Right lobe of liver (tissue), 6 donors: Measurements from ENCODE around the gene TXNDC5. TPM values are rescaled to one million over a fixed set of nuclear protein-coding genes. Genes with fewer than 3 reads are reported as not detected.

Experiments used
- ATAC-seq, 4 donors: fragments of 200-7000 bp; cut with Tn5 transposase; one replicate each; pipeline ENCODE4 v1.9.1; 2020; ENCODE audit warnings: mild to moderate bottlenecking in 4 of 4, moderate library complexity in 4 of 4
- DNase-seq, 3 donors: peaks; one replicate each; pipeline ENCODE4 v3.0.0-alpha.2; 2020
- H3K27ac ChIP-seq, 3 donors: fragments of 200-600 bp; one replicate each; pipeline ENCODE4 v1.8.0; 2022
- H3K27me3 ChIP-seq, 2 donors: fragments of 200-600 bp; one replicate each; pipeline ENCODE4 v1.8.0; 2022
- H3K36me3 ChIP-seq, 4 donors: fragments of 200-600 bp; sonication (generic) in 1 of 4; one replicate each; pipeline versions ENCODE4 v1.5.1 to v1.8.0; 2017 to 2022; ENCODE audit warnings: control low read depth in 1 of 4
- H3K4me1 ChIP-seq, 4 donors: fragments of 200-600 bp; sonication (generic) in 1 of 4; one replicate each; pipeline versions ENCODE4 v1.5.1 to v1.8.0; 2017 to 2022; ENCODE audit warnings: control low read depth in 1 of 4
- H3K4me3 ChIP-seq, 3 donors: fragments of 200-600 bp; one replicate each; pipeline ENCODE4 v1.8.0; 2022
- H3K9me3 ChIP-seq, 4 donors: fragments of 200-600 bp; sonication (generic) in 1 of 4; one replicate each; pipeline versions ENCODE4 v1.5.1 to v1.8.0; 2017 to 2022; ENCODE audit warnings: control low read depth in 1 of 4
- POLR2A ChIP-seq: fragments of 450-650 bp; IDR thresholded peaks from one replicate; pipeline ENCODE4 v1.6.1; 2017; ENCODE audit warnings: antibody characterized with exemption, mild to moderate bottlenecking
- WGBS: methylation state at CpG from one replicate; pipeline ENCODE4 v1.1.6; 2018; ENCODE audit warnings: low coverage, low lambda C conversion rate; ENCODE audit not compliant: insufficient coverage; ENCODE audit errors: missing lambda C conversion rate; 5-methylcytosine and 5-hydroxymethylcytosine counted together
- intact Hi-C, 2 donors: fragments of 100-400 bp; cut with DNase I; formaldehyde crosslinking; loops; one replicate each; pipeline versions ENCODE4 v1.11.2 to v1.14.1; 2022
- total RNA-seq, 6 experiments: library from RNA; depleted of rRNA in 2 of 6; stranded (reverse); fragments of >200 nt in 2 of 6; fragmentation: NEBNext Ultra II Directional in 3 of 6; extraction: Animal tissue kit (Norgen Biotek cat#: 25700) in 3 of 6; gene quantifications; one replicate each; pipeline versions ENCODE4 v1.1.0 to v1.2.4, GENCODE V29; 2016 to 2023
- TF ChIP-seq, protein P1 (sequence below), 4 donors: fragments of 200-600 bp in 3 of 4; fragments of 450-650 bp in 1 of 4; IDR thresholded peaks; one replicate each; pipeline versions ENCODE4 v1.5.1 to v1.8.0; 2016 to 2022; ENCODE audit warnings: antibody characterized with exemption in 4 of 4, mild to moderate bottlenecking in 2 of 4
- donor health status: DM: no; HTN: yes; CAD: no.
- donor health status: DM: no; HTN: no; CAD: no.
- donor health status: DM: no; HTN: no; CAD: no.
- donor health status: DM: no; HTN: yes; CAD: no.
- donor health status: DM: no; HTN: yes; CAD: no.

The TXNDC5 gene
- total RNA-seq, 6 experiments from 2014 or later, result 87.9 to 187 (median 133) TPM

DNA sequence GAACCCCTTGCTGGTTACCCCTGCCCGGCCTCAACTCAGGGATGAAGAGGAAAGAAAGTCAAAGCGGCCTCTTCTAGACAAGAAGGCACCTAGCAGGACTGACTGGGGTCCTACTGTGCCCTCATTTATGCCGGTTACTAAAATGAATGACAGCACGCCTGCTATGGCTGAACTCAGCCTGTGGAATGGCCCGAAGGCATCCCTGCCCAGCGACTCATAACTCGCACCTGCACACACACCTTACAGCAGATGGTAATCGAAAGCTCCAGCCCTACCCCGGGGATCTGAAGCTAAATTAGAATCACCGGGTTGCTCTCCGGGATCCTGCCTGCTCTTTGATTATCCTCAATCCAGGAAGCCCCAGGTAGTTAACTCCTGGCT is 747 bp upstream of the TXNDC5 start:
- H3K27me3 ChIP-seq, result no peaks in the 10 kb centered on the region
- TF ChIP-seq, protein P1, sequence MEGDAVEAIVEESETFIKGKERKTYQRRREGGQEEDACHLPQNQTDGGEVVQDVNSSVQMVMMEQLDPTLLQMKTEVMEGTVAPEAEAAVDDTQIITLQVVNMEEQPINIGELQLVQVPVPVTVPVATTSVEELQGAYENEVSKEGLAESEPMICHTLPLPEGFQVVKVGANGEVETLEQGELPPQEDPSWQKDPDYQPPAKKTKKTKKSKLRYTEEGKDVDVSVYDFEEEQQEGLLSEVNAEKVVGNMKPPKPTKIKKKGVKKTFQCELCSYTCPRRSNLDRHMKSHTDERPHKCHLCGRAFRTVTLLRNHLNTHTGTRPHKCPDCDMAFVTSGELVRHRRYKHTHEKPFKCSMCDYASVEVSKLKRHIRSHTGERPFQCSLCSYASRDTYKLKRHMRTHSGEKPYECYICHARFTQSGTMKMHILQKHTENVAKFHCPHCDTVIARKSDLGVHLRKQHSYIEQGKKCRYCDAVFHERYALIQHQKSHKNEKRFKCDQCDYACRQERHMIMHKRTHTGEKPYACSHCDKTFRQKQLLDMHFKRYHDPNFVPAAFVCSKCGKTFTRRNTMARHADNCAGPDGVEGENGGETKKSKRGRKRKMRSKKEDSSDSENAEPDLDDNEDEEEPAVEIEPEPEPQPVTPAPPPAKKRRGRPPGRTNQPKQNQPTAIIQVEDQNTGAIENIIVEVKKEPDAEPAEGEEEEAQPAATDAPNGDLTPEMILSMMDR (IDR thresholded peaks at IDR 0.05), result no peak
- TF ChIP-seq POLR2A, result no peak
- 100% methylated on average over 3 of the region's 11 CpGs for WGBS
- peak overlapping the region; percentile 59 to 75 (median 74) for H3K4me3 ChIP-seq
- H3K36me3 ChIP-seq, result no peaks in the 10 kb centered on the region
- H3K9me3 ChIP-seq, result no peaks in the 10 kb centered on the region
- intact Hi-C loops, result no loop called here
- no peak for ATAC-seq
- peak overlapping the region in 2 of 3 donors; percentile 52 to 65 for H3K27ac ChIP-seq
- no peak for DNase-seq
- peaks cover 0 to 37% (median 5%) of the 10 kb centered on the region in 4 donors for H3K4me1 ChIP-seq

DNA sequence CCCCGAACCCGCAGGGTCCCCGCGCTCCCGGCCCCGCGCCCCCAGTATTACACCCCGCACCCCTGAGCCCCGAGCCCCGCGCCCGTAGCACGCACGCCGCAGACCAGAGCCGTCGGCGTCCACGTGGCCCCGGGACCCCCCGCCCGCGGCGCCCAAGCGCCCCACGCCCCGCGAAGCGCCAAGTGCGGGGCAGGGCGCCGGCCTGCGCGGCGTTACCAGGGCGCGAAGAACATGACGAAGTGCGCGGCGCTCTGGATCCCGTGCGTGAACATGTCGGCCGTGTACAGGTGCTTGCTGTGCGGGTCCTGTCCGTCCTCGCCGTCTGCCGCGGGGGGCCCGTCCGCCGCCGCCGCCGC is 312 bp downstream of the TXNDC5 start:
- TF ChIP-seq, protein P1 (IDR thresholded peaks at IDR 0.05), result no peak
- TF ChIP-seq POLR2A, result no peak
- peak overlapping the region; percentile 50 to 75 (median 73) for H3K4me3 ChIP-seq
- H3K36me3 ChIP-seq, result no peaks in the 10 kb centered on the region
- intact Hi-C loops, result no loop called here
- peaks cover 0 to 39% (median 9%) of the 10 kb centered on the region in 4 donors for H3K4me1 ChIP-seq
- no CpG with 5 or more reads among the region's 57 CpGs for WGBS
- ATAC-seq, result no peak
- H3K27me3 ChIP-seq, result no peaks in the 10 kb centered on the region
- no peaks in the 10 kb centered on the region for H3K9me3 ChIP-seq
- peak overlapping the region; percentile 66 to 78 (median 75) for H3K27ac ChIP-seq
- no peak for DNase-seq

DNA sequence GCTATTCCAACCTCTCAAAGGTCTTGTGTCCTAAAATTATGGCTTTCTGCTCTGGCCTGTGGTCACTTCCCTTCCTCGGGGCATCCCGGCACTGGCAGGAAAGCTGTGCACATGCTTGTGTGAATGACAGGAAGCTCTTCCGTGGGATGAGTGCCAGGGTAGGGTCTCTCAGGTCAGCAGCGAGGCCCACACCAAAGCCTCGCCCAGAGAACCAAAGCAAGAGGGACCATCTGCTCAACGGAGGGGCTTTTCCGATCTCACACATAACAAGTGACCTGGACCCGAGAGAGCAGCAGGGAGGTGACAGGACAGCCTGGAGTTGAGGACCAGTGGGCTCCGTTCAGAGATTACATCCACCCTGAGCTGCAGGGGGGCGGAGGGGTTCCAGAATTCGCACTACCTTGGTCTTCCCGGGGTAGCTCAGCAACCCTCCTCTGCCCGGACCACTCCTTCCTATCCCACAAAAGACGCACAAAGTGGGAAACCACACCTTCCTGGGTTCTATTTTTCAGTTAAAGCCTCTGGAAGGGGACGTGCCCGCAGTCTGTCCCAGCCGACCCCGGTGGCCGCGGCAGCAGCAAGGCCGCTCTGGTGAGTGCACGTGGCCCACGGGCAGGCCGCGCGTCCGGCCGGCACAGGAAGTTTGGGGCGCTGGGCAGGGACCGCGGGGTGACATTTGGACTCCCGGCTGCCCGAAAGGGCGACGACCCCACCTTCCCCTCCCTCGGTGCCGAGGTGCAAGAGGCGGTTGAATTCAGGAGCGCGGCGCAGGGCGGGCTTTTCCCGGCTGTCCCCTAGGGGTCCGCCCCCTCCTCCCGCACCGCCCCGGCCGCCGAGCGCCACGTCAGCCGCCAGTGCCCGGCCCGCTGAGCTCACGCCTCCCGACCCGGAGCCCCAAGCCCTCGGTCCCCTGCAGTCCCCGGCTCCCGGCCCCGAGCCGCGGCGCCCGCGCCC is 988 bp downstream of the TXNDC5 start:
- TF ChIP-seq, protein P1 (IDR thresholded peaks at IDR 0.05), result no peak
- no peak for TF ChIP-seq POLR2A
- no peaks in the 10 kb centered on the region for H3K9me3 ChIP-seq
- no peaks in the 10 kb centered on the region for H3K27me3 ChIP-seq
- intact Hi-C loops, result no loop called here
- peak; percentile 91 to 94 (median 93) for DNase-seq
- WGBS, result 4% methylated on average over 20 of the region's 66 CpGs
- no peaks in the 10 kb centered on the region for H3K36me3 ChIP-seq
- peaks cover 0 to 46% (median 12%) of the 10 kb centered on the region in 4 donors for H3K4me1 ChIP-seq
- peak overlapping the region; percentile 66 to 78 (median 75) for H3K27ac ChIP-seq
- H3K4me3 ChIP-seq, result peak overlapping the region; percentile 50 to 75 (median 73)
- ATAC-seq, result peak; percentile 80 to 92 (median 83)

DNA sequence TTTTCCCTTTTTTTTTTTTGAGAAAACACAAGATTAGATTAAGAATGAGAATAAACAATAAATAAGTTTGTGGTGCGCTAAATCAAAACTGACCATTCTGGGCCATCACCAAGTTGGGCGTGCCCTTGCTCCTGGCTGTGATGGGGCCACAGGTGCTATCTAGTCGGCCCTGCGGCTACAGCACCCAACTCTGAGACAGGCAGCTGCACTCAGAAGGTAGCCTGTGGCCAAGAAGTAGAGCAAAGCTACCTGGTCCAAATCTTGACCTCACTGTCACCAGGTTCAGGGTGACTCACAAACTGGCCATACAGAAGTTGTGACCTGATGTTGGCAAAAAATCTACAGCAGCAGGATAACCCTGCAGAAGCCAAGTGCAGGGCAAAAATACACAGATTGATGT is 3.4 kb downstream of the TXNDC5 start:
- TF ChIP-seq, protein P1 (IDR thresholded peaks at IDR 0.05), result no peak
- no peak for TF ChIP-seq POLR2A
- ATAC-seq, result no peak
- intact Hi-C loops, result no loop called here
- no peak overlapping the region for H3K4me3 ChIP-seq
- no peak overlapping the region for H3K27ac ChIP-seq
- peaks cover 0 to 46% (median 14%) of the 10 kb centered on the region in 4 donors for H3K4me1 ChIP-seq
- no peaks in the 10 kb centered on the region for H3K27me3 ChIP-seq
- no peaks in the 10 kb centered on the region for H3K9me3 ChIP-seq
- WGBS, result 79% methylated on average over 3 of the region's 4 CpGs
- peaks cover 0 to 23% (median 11%) of the 10 kb centered on the region in 4 donors for H3K36me3 ChIP-seq
- no peak for DNase-seq
